ENCODE results near the gene DPP9.

GRCh38 chr19:4730740-4731171 is 7.1 kb upstream of the DPP9 start:
- TF ChIP-seq CTCF (IDR thresholded peaks at IDR 0.05) (peak; percentile 56), ZFX (IDR thresholded peaks at IDR 0.05; ENCODE audit: borderline replicate concordance) (no peak)
